Stomach (tissue), 9 donors: Measurements from ENCODE around the gene SLC39A13. TPM values are rescaled to one million over a fixed set of nuclear protein-coding genes. Genes with fewer than 3 reads are reported as not detected.

Experiments
- DNase-seq, 2 donors: peaks; one replicate each; pipeline versions ENCODE4 v3.0.0 to v3.0.0-alpha.2; 2013 to 2019
- H3K27ac ChIP-seq, 5 donors: fragments of 200-600 bp in 4 of 5; sonication (generic) in 4 of 5; one replicate each; pipeline ENCODE4 v1.5.1; 2013 to 2019; ENCODE audit warnings: mild to moderate bottlenecking in 1 of 5, moderate library complexity in 1 of 5
- H3K27me3 ChIP-seq, 3 donors: fragments of 200-600 bp; sonication (generic); one replicate each; pipeline ENCODE4 v1.5.1; 2017 to 2019; ENCODE audit warnings: mixed run types in 1 of 3
- H3K36me3 ChIP-seq, 4 donors: fragments of 200-600 bp; sonication (generic); 1 replicate in 3 of 4; 2 replicates in 1 of 4; pipeline ENCODE4 v1.5.1; 2016 to 2019
- H3K4me1 ChIP-seq, 4 donors: fragments of 200-600 bp; sonication (generic); one replicate each; pipeline ENCODE4 v1.5.1; 2016 to 2019
- H3K4me3 ChIP-seq, 4 donors: fragments of 200-600 bp; sonication (generic) in 3 of 4; one replicate each; pipeline ENCODE4 v1.5.1; 2016 to 2019; ENCODE audit warnings: mild to moderate bottlenecking in 1 of 4
- H3K9me3 ChIP-seq, 4 donors: fragments of 200-600 bp; sonication (generic); one replicate each; pipeline ENCODE4 v1.5.1; 2016 to 2019
- EP300 ChIP-seq: sonication (generic); formaldehyde crosslinking; IDR thresholded peaks from one replicate; pipeline ENCODE4 v1.6.1; 2017; ENCODE audit warnings: antibody characterized with exemption
- POLR2A ChIP-seq, 4 donors: fragments of 450-650 bp; IDR thresholded peaks; one replicate each; pipeline ENCODE4 v1.6.1; 2016; ENCODE audit warnings: antibody characterized with exemption in 4 of 4, control low read depth in 2 of 4, mild to moderate bottlenecking in 1 of 4, moderate library complexity in 1 of 4
- POLR2AphosphoS5 ChIP-seq, 3 donors: sonication (generic); formaldehyde crosslinking; IDR thresholded peaks; one replicate each; pipeline ENCODE4 v1.6.1; 2016; ENCODE audit warnings: antibody characterized with exemption in 3 of 3
- WGBS, 5 donors: extraction: QIAGEN DNeasy Blood & Tissue Kit in 3 of 5; methylation state at CpG; one replicate each; pipeline versions ENCODE4 v1.1.5 to v1.1.7; 2013 to 2018; 5-methylcytosine and 5-hydroxymethylcytosine counted together
- intact Hi-C: fragments of 100-400 bp; cut with DNase I; formaldehyde crosslinking; loops from one replicate; pipeline ENCODE4 v1.15.1; 2023; ENCODE audit warnings: low total_unique reads
- polyA plus RNA-seq, 3 donors: library from polyadenylated mRNA; stranded (reverse); fragments of 200-250 nt; gene quantifications; one replicate each; pipeline ENCODE4 v1.2.3, GENCODE V29; 2013
- total RNA-seq, 5 donors: library from RNA; depleted of rRNA; stranded (reverse); fragments of >200 nt; gene quantifications; one replicate each; pipeline versions ENCODE4 v1.1.0 to v1.2.3, GENCODE V29; 2014 to 2016
- TF ChIP-seq, protein P1 (sequence below), 7 experiments: fragments of 450-650 bp in 4 of 7; fragments of 200-600 bp in 3 of 7; sonication (generic) in 3 of 7; IDR thresholded peaks; one replicate each; pipeline ENCODE4 v1.5.1; 2016 to 2019; ENCODE audit warnings: antibody characterized with exemption in 7 of 7, control low read depth in 2 of 7, mild to moderate bottlenecking in 1 of 7
- donor health status: healthy with polysubstance abuse.
- donor health status: Bipolar disorder and iron deficiency.
- donor health status: healthy.

Gene SLC39A13
- total and polyA plus RNA-seq, 8 donors: 7.0 to 158 (median 25.9) TPM

- WGBS, 5 donors: 73 to 85% (median 80%) methylated on average over 24 to 28 of the region's 28 CpGs
- intact Hi-C loops: no loop called here
- Histone ChIP-seq H3K4me3 (no peak overlapping the region), H3K36me3 (no peaks in the 10 kb centered on the region), H3K27me3 (no peaks in the 10 kb centered on the region), H3K27ac (peak overlapping the region in 2 of 5 donors; percentile 85 to 90), H3K4me1 (peaks cover 0 to 24% (median 0%) of the 10 kb centered on the region in 4 donors), H3K9me3 (no peaks in the 10 kb centered on the region)
- DNase-seq: no peak
- TF ChIP-seq EP300: no peak
- no peak for TF ChIP-seq POLR2AphosphoS5 (IDR thresholded peaks at IDR 0.05)
- no peak for TF ChIP-seq POLR2A (IDR thresholded peaks at IDR 0.05)
- TF ChIP-seq, protein P1, sequence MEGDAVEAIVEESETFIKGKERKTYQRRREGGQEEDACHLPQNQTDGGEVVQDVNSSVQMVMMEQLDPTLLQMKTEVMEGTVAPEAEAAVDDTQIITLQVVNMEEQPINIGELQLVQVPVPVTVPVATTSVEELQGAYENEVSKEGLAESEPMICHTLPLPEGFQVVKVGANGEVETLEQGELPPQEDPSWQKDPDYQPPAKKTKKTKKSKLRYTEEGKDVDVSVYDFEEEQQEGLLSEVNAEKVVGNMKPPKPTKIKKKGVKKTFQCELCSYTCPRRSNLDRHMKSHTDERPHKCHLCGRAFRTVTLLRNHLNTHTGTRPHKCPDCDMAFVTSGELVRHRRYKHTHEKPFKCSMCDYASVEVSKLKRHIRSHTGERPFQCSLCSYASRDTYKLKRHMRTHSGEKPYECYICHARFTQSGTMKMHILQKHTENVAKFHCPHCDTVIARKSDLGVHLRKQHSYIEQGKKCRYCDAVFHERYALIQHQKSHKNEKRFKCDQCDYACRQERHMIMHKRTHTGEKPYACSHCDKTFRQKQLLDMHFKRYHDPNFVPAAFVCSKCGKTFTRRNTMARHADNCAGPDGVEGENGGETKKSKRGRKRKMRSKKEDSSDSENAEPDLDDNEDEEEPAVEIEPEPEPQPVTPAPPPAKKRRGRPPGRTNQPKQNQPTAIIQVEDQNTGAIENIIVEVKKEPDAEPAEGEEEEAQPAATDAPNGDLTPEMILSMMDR (IDR thresholded peaks at IDR 0.05): no peak
Observed at GRCh38 chr11:47388697-47389576, 19.5 kb upstream of the SLC39A13 start.

DNA sequence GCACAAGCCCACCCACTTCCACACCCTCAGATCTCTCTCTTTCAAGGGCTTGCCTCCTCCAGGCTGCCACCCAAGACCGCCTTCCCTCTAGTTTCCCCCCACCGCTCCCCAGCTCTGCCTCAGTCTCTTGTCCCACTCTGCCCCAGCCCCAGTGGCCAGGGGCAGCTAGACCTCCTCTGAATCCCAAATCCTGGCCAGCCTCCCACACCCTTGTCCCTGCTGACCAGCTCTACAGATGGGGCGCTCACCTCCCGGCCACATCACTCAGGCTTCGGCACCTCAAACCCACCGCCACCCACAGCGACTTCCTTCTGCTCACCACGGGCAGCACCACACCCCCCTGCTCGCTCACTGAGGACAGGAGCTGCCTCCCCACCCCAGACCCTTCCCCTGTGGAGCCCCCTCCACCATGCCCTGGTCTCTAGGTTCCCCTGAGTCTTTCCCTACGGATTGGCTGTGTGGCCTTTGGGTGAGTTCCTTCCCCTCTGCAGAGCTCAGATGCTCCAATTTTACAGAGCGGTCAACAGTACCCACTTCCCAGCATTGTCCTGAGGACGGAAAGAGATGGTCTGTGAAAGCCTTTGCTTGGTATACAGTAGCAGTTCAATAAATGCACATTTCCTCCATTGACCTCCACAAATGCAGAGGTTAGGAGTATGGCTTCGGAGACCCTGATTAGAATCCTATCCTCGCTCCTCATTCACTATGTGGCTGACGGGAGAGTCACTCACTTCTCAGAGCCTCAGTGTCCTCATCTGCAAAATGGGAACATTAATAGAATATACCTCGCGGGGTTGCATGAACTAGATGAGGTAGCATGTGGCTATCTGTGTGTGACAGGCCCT, 18.6 kb upstream of the SLC39A13 start:
- no peak overlapping the region for H3K4me3 ChIP-seq
- H3K4me1 ChIP-seq: peaks cover 0 to 24% (median 0%) of the 10 kb centered on the region in 4 donors
- TF ChIP-seq POLR2AphosphoS5 (IDR thresholded peaks at IDR 0.05) (no peak), POLR2A (IDR thresholded peaks at IDR 0.05) (no peak), EP300 (no peak)
- TF ChIP-seq, protein P1 (IDR thresholded peaks at IDR 0.05): no peak
- H3K27me3 ChIP-seq: no peaks in the 10 kb centered on the region
- H3K36me3 ChIP-seq: no peaks in the 10 kb centered on the region
- WGBS, 5 donors: 86 to 90% (median 88%) methylated on average over 17 of the region's 17 CpGs
- peak in 1 of 2 donors; percentile 12 for DNase-seq
- H3K9me3 ChIP-seq: no peaks in the 10 kb centered on the region
- H3K27ac ChIP-seq: peak overlapping the region in 2 of 5 donors; percentile 85 to 90
- intact Hi-C loops: no loop called here

DNA sequence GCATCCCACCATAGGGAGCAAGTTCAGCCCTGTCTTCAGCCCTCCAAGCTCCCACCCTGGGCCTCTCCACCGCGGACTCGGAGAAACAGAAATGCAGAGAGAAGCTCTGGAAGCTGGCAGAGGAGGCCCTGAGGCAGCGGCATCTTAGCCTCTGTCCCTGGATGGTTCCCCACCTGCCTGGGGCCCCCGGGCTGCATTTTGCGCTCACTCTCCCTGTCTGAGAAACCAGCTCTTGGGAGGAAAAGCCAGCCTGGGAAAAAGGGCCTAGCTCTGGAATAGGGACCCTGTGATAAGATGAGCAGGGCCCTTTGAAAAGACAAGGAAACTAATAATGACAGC, 18.0 kb upstream of the SLC39A13 start:
- intact Hi-C loops: no loop called here
- H3K27me3 ChIP-seq: no peaks in the 10 kb centered on the region
- H3K36me3 ChIP-seq: no peaks in the 10 kb centered on the region
- peak overlapping the region in 3 of 5 donors; percentile 44 to 90 (median 85) for H3K27ac ChIP-seq
- H3K9me3 ChIP-seq: no peaks in the 10 kb centered on the region
- H3K4me3 ChIP-seq: no peak overlapping the region
- no peak for DNase-seq
- 93 to 100% (median 97%) methylated on average over 2 to 6 of the region's 6 CpGs for WGBS, 5 donors
- TF ChIP-seq EP300 (no peak), POLR2A (IDR thresholded peaks at IDR 0.05) (no peak), POLR2AphosphoS5 (IDR thresholded peaks at IDR 0.05) (no peak)
- TF ChIP-seq, protein P1 (IDR thresholded peaks at IDR 0.05): no peak
- peaks cover 0 to 24% (median 2%) of the 10 kb centered on the region in 4 donors for H3K4me1 ChIP-seq

DNA sequence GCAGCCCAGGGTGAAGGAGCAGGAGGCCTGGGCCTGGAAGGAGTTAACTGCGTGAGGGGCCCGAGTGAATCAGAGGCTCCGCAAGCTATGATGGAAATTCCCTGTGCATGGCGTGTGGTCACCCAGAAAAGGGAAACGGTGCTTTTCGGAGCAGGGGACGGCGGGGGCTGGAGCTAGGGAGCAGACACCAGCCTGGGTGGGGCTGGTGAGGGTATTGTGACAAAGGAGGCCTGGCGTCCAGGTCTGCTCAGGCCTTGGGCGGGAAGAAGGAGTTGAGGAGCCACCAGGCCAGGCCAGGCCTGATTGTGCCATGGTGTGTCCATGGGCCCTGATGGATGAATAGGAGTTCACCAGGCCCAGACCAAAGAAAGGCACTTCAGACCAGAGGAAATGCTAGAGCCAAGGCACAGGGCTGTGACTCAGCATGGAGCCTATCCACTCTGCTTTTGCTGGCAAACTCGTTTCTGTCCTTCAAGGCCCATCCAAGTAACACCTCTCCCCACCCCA, 17.3 kb upstream of the SLC39A13 start:
- Histone ChIP-seq H3K27me3 (no peaks in the 10 kb centered on the region), H3K4me3 (no peak overlapping the region), H3K4me1 (peaks cover 0 to 24% (median 4%) of the 10 kb centered on the region in 4 donors), H3K9me3 (no peaks in the 10 kb centered on the region), H3K36me3 (no peaks in the 10 kb centered on the region), H3K27ac (peak overlapping the region in 3 of 5 donors; percentile 44 to 90 (median 85))
- WGBS, 5 donors: 76 to 83% (median 78%) methylated on average over 11 of the region's 11 CpGs
- intact Hi-C loops: no loop called here
- TF ChIP-seq EP300: no peak
- TF ChIP-seq, protein P1 (IDR thresholded peaks at IDR 0.05): no peak
- TF ChIP-seq POLR2AphosphoS5 (IDR thresholded peaks at IDR 0.05): no peak
- TF ChIP-seq POLR2A (IDR thresholded peaks at IDR 0.05): no peak
- peak in 1 of 2 donors; percentile 42 for DNase-seq
